Smooth muscle cell (in vitro differentiated cells): ENCODE results near the gene CROCC2. TPM values are rescaled to one million over a fixed set of nuclear protein-coding genes. Genes with fewer than 3 reads are reported as not detected.

Experiments used
- DNase-seq: peaks from one replicate; lab custom pipeline; 2025; ENCODE audit not compliant: unreplicated experiment; lab: John Stamatoyannopoulos, UW
- H2AFZ ChIP-seq: fragments of 200-600 bp; sonication (generic); 2 replicates; pipeline ENCODE4 v1.6.0; 2016; ENCODE audit warnings: antibody characterized with exemption, low read depth, mild to moderate bottlenecking
- H3F3A ChIP-seq: fragments of 200-600 bp; sonication (generic); 2 replicates; pipeline ENCODE4 v1.6.0; 2017; ENCODE audit warnings: antibody characterized with exemption, low read depth
- H3K27ac ChIP-seq: fragments of 200-600 bp; sonication (generic); 2 replicates; pipeline ENCODE4 v1.5.1; 2016; ENCODE audit warnings: low read depth, mild to moderate bottlenecking
- H3K27me3 ChIP-seq: fragments of 200-600 bp; sonication (generic); 2 replicates; pipeline ENCODE4 v1.6.1; 2016; ENCODE audit warnings: low read depth, mild to moderate bottlenecking
- H3K36me3 ChIP-seq: fragments of 200-600 bp; sonication (generic); 2 replicates; pipeline ENCODE4 v1.5.1; 2016; ENCODE audit warnings: low read depth
- H3K4me1 ChIP-seq: fragments of 200-600 bp; sonication (generic); 2 replicates; pipeline ENCODE4 v1.5.1; 2016; ENCODE audit warnings: low read depth
- H3K4me2 ChIP-seq: fragments of 200-600 bp; sonication (generic); 2 replicates; pipeline ENCODE4 v1.6.0; 2016; ENCODE audit warnings: mild to moderate bottlenecking
- H3K4me3 ChIP-seq: fragments of 200-600 bp; sonication (generic); 2 replicates; pipeline ENCODE4 v1.5.1; 2016; ENCODE audit warnings: mild to moderate bottlenecking
- H3K79me2 ChIP-seq: fragments of 200-600 bp; sonication (generic); 2 replicates; pipeline ENCODE4 v1.6.0; 2016; ENCODE audit warnings: low read depth, mild to moderate bottlenecking
- H3K9ac ChIP-seq: fragments of 200-600 bp; sonication (generic); 2 replicates; pipeline ENCODE4 v1.6.0; 2016; ENCODE audit warnings: low read depth
- H3K9me3 ChIP-seq: fragments of 200-600 bp; sonication (generic); replicated peaks from 2 replicates; pipeline ENCODE4 v1.5.1; 2016; ENCODE audit warnings: low read depth
- H4K20me1 ChIP-seq: fragments of 200-600 bp; sonication (generic); 2 replicates; pipeline ENCODE4 v1.6.0; 2016; ENCODE audit warnings: low read depth
- WGBS: methylation state at CpG from one replicate; pipeline ENCODE4 v1.1.7; 2016; ENCODE audit warnings: low lambda C conversion rate; 5-methylcytosine and 5-hydroxymethylcytosine counted together
- polyA plus RNA-seq: library from polyadenylated mRNA; unstranded; fragments of >200 nt; fragmentation: Nextera tagmentation; extraction: Ambion mirVana; gene quantifications from 2 replicates; pipeline ENCODE4 v1.2.1, GENCODE V29; 2016
- total RNA-seq: library from RNA; depleted of rRNA; stranded (reverse); fragments of >200 nt; gene quantifications from 2 replicates; pipeline ENCODE4 v1.2.3, GENCODE V29; 2014
- TF ChIP-seq, protein P1 (sequence below): fragments of 200-600 bp; sonication (generic); IDR thresholded peaks from 2 replicates; pipeline ENCODE4 v1.5.1; 2017; ENCODE audit warnings: borderline replicate concordance, mild to moderate bottlenecking, antibody characterized with exemption; ENCODE audit not compliant: insufficient read depth, poor library complexity, severe bottlenecking

The CROCC2 gene
- total and polyA plus RNA-seq, 2 experiments from 2014 or later = not detected

DNA sequence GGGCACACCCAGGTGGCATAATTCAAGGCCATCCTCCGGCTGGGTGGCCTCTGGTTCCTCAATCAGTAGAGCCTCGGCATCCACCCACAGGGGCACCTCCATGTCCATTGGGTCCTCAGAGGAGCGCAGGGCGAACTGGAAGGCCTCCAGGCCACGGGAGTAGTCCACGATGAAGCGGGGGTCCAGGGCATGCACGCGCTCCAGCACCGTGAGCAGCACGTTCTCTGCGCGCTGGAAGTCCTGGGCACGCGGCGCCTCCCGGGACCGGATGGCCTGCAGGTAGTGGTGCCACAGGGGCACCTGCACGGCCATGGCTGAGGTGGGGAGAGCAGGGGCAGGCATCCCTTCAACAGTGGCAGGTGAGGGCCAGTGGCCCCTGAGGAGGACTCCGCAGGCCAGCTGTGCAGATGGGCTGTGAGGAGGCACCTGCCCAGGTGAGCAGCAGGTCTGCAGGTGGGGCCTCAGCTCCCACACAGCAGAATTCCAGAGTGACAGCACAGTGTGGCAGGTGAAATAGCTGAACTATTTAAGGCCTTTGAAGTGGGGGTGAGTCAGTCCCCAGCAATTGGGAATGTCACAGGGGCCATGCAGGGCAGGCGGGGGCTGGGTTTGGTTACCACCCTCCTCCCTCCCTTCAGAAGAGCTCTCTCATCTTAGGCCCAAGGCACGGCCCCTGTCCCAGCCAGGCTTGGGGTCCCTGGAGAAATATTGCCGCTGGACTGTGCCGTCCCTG lies 10.3 kb upstream of the CROCC2 start, which contains the start of gene MAB21L4:
MAB21L4 (minus strand) TSS at position 501 of the 733 bp plus-strand sequence; CDS start at position 342, 159 bp downstream.
- H3K9ac ChIP-seq = no peak within 1 kb of the TSS
- H4K20me1 ChIP-seq = no peaks in the 10 kb centered on the region
- WGBS = 82% methylated on average over 24 of the region's 24 CpGs
- peaks cover 7% of the 10 kb centered on the region for H3K4me1 ChIP-seq
- TF ChIP-seq, protein P1, sequence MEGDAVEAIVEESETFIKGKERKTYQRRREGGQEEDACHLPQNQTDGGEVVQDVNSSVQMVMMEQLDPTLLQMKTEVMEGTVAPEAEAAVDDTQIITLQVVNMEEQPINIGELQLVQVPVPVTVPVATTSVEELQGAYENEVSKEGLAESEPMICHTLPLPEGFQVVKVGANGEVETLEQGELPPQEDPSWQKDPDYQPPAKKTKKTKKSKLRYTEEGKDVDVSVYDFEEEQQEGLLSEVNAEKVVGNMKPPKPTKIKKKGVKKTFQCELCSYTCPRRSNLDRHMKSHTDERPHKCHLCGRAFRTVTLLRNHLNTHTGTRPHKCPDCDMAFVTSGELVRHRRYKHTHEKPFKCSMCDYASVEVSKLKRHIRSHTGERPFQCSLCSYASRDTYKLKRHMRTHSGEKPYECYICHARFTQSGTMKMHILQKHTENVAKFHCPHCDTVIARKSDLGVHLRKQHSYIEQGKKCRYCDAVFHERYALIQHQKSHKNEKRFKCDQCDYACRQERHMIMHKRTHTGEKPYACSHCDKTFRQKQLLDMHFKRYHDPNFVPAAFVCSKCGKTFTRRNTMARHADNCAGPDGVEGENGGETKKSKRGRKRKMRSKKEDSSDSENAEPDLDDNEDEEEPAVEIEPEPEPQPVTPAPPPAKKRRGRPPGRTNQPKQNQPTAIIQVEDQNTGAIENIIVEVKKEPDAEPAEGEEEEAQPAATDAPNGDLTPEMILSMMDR = no peak
- no peaks in the 10 kb centered on the region for H3K27me3 ChIP-seq
- no peak within 1 kb of the TSS for H3K4me2 ChIP-seq
- H2AFZ ChIP-seq = no peak within 1 kb of the TSS
- H3K79me2 ChIP-seq = no peaks in the 10 kb centered on the region
- H3F3A ChIP-seq = no peaks in the 10 kb centered on the region
- no peak for DNase-seq
- H3K36me3 ChIP-seq = no peaks in the 10 kb centered on the region
- no peaks in the 10 kb centered on the region for H3K9me3 ChIP-seq
- H3K27ac ChIP-seq = no peak within 1 kb of the TSS
- no peak within 1 kb of the TSS for H3K4me3 ChIP-seq

DNA sequence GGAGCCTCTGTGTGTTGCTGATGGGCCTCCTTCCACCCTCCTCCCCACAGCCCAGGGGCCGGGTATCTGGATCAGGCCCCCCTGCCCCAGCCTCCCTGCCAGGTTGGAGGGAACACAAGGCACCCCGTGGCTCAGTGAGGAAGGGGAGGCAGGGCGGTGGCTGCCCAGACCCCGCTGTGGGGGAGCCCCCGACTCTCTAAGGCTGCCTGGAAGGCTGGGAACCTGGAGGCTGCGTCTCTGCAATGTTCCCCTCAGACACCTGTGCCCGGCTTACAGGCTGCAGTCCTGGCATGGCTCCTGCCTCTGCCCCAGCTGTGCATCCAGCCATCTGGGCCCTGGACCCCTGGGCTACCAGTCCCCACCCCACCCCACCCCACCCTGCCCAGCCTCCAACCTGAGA lies 9.7 kb upstream of the CROCC2 start:
- Histone ChIP-seq H3K27me3 (no peaks in the 10 kb centered on the region), H3K36me3 (no peaks in the 10 kb centered on the region), H3K4me1 (peaks cover 7% of the 10 kb centered on the region), H3K4me3 (no peak overlapping the region), H3K9me3 (no peaks in the 10 kb centered on the region), H3K9ac (no peak overlapping the region), H3K79me2 (no peaks in the 10 kb centered on the region), H3K4me2 (no peak overlapping the region), H3K27ac (no peak overlapping the region), H4K20me1 (no peaks in the 10 kb centered on the region), H3F3A (no peaks in the 10 kb centered on the region), H2AFZ (no peak overlapping the region)
- DNase-seq = no peak
- TF ChIP-seq, protein P1 = no peak
- 72% methylated on average over 6 of the region's 7 CpGs for WGBS

DNA sequence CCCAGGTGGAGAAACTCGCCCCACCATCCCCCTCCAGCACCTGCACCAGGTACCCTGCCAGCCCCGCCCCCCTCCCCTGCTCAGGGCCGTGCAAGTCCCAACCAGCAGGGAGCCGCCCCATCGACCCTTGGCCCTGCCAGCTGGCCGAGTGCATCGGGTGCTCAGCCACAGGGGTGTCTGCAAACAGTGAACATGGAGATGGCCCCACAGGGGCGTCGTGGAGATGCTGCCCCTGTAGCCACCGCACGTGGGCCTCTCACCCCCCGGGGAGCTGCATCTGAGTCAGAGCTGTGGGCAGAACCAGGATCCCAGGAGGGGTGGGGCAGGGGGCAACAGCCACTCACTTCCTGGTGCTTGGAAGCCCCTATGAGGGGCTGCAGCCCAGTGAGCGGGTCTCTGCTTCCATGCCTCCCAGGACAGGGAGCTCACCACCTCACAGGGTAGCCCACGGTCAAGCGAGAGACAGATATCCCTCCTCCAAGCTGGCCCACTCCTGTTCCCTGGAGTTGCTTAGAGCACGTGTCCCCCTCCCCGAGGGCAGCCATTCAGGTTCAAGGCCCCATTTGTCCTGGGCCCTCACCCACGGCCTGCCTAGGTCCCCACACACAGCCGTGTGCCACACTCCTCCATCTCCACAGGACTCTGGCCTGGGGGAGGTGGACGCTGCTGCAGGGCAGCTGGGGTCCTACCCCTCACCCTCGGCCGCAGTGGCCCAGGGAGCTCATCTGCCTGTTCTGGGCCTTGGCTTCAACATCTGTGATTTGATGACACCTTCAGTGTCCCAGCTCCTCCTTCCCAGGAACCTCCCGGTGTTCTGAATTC lies 9.1 kb upstream of the CROCC2 start:
- Histone ChIP-seq H3K27me3 (no peaks in the 10 kb centered on the region), H3K4me2 (no peak overlapping the region), H3K9me3 (no peaks in the 10 kb centered on the region), H3K36me3 (no peaks in the 10 kb centered on the region), H4K20me1 (no peaks in the 10 kb centered on the region), H3K4me3 (no peak overlapping the region), H3K27ac (no peak overlapping the region), H3K9ac (no peak overlapping the region), H3K79me2 (no peaks in the 10 kb centered on the region), H2AFZ (no peak overlapping the region), H3F3A (no peaks in the 10 kb centered on the region), H3K4me1 (peaks cover 7% of the 10 kb centered on the region)
- TF ChIP-seq, protein P1 = no peak
- WGBS = 77% methylated on average over 23 of the region's 23 CpGs
- DNase-seq = no peak
